Measurements from ENCODE around the gene NRIP1. TPM values are rescaled to one million over a fixed set of nuclear protein-coding genes. Genes with fewer than 3 reads are reported as not detected.

Gene NRIP1
- total and polyA plus RNA-seq, 9 of the 15 experiments (the other 6 are each of a cell fraction or from before 2014, with no cell fraction given): 4.3 to 42.8 (median 19.6) TPM

- Histone ChIP-seq H3K27ac (ENCODE audit: extremely low read depth, low read depth, low read length) (no peak overlapping the region), H3K4me2 (ENCODE audit: insufficient read depth, low read length) (no peak overlapping the region), H3K9me1 (ENCODE audit: control insufficient read depth, insufficient read depth, low read length) (no peaks in the 10 kb centered on the region), H3K79me2 (ENCODE audit: control insufficient read depth, insufficient read depth, low read length) (no peaks in the 10 kb centered on the region), H3K9me3 (replicated peaks; ENCODE audit: control insufficient read depth, insufficient read depth, low read depth, low read length) (no peaks in the 10 kb centered on the region; the same call in 1 of the 2 replicates), H3K4me1 (replicated peaks in 1 of 2; ENCODE audit: control insufficient read depth in 2 of 2, insufficient read depth in 2 of 2, low read length in 2 of 2) (0 out of 5 replicates have a peak, but pooled peaks cover 0 to 4% of the 10 kb centered on the region in 2 experiments), H3K27me3 (ENCODE audit: control insufficient read depth in 2 of 2, insufficient read depth in 2 of 2, low read length in 2 of 2) (no peaks in the 10 kb centered on the region), H4K20me1 (replicated peaks; ENCODE audit: control insufficient read depth, insufficient read depth, low read length) (no peaks in the 10 kb centered on the region), H2AFZ (ENCODE audit: low read depth, low read length) (no peak overlapping the region), H3K9ac (ENCODE audit: insufficient read depth in 1 of 2, low read depth in 2 of 2, low read length in 2 of 2) (no peak overlapping the region), H3K36me3 (ENCODE audit: control insufficient read depth, insufficient read depth, low read length) (no peaks in the 10 kb centered on the region), H3K4me3 (no peak overlapping the region)
- CTCF ChIA-PET (ENCODE audit: low intra/inter-chr PET ratio): interaction anchor here (1.1 kb wide), 1 partner anchor 89 kb away, joined by 4 read pairs; no protein-coding TSS in a partner anchor
- BruUV-seq (replicated peaks): no TSS peak
- in situ Hi-C loops (cut with MboI) (no loop called here), intact Hi-C loops (cut with micrococcal nuclease) (no loop called here)
- POLR2A ChIA-PET: no interaction called here
- no peak for FAIRE-seq
- WGBS (ENCODE audit: insufficient coverage, low coverage, missing lambda C conversion rate): 45% methylated on average over 4 of the region's 4 CpGs
- TF ChIP-seq CGGBP1 (CRISPR knock-in tag; IDR thresholded peaks at IDR 0.05): no peak
- TF ChIP-seq RAD21 (CRISPR knock-in tag; conservative IDR thresholded peaks at IDR 0.05 in 1 of 2, IDR thresholded peaks at IDR 0.05 in 1 of 2): peak in 1 of 2 experiments; percentile 23; a peak in 2 of 4 replicates
- no peak for ATAC-seq
- DNase-seq (ENCODE audit: extremely low read depth in 1 of 4, low spot score in 3 of 4): no peak
Observed at GRCh38 chr21:14952916-14953315, 111.9 kb downstream of the NRIP1 start.

GRCh38 chr21:14949603-14950002 is 115.2 kb downstream of the NRIP1 start:
- WGBS (ENCODE audit: insufficient coverage, low coverage, missing lambda C conversion rate): 3% methylated on average over 4 of the region's 4 CpGs
- H2AFZ ChIP-seq (ENCODE audit: low read depth, low read length): no peak overlapping the region
- no peaks in the 10 kb centered on the region for H4K20me1 ChIP-seq (replicated peaks; ENCODE audit: control insufficient read depth, insufficient read depth, low read length)
- no peak for ATAC-seq
- in situ Hi-C loops (cut with MboI) (no loop called here), intact Hi-C loops (cut with micrococcal nuclease) (no loop called here)
- TF ChIP-seq TCF15 (CRISPR knock-in tag; IDR thresholded peaks at IDR 0.05): no peak
- no peak for TF ChIP-seq ZNF197 (CRISPR knock-in tag; IDR thresholded peaks at IDR 0.05; ENCODE audit: low read depth)
- TF ChIP-seq HNRNPH1 (optimal IDR thresholded peaks at IDR 0.05; ENCODE audit: low read depth, low read length): no peak
- TF ChIP-seq ASH1L (IDR thresholded peaks at IDR 0.05; ENCODE audit: borderline replicate concordance, low read depth, partially characterized antibody): no peak
- TF ChIP-seq ZNF785 (CRISPR knock-in tag; IDR thresholded peaks at IDR 0.05): no peak
- no peak for TF ChIP-seq RAD21 (CRISPR knock-in tag; conservative IDR thresholded peaks at IDR 0.05 in 1 of 2, IDR thresholded peaks at IDR 0.05 in 1 of 2)
- TF ChIP-seq ZNF311 (CRISPR knock-in tag; IDR thresholded peaks at IDR 0.05): no peak
- no peak for TF ChIP-seq PHB2 (IDR thresholded peaks at IDR 0.05; ENCODE audit: low read depth)
- TF ChIP-seq LEF1 (IDR thresholded peaks at IDR 0.05): no peak
- no peak for TF ChIP-seq ZBTB17 (CRISPR knock-in tag; IDR thresholded peaks at IDR 0.05)
- TF ChIP-seq PHF8 (IDR thresholded peaks at IDR 0.05; ENCODE audit: borderline replicate concordance, low read length): no peak
- no peak for TF ChIP-seq MAFK (IDR thresholded peaks at IDR 0.05; ENCODE audit: low read length)
- TF ChIP-seq NEUROD1 (IDR thresholded peaks at IDR 0.05; ENCODE audit: borderline replicate concordance, low read depth, low read length, partially characterized antibody): no peak
- no peak for TF ChIP-seq SIX5 (IDR thresholded peaks at IDR 0.05; ENCODE audit: borderline replicate concordance in 1 of 2, insufficient read depth in 1 of 2, low read depth in 1 of 2, low read length in 2 of 2)
- BruUV-seq (replicated peaks): no TSS peak
- H3K27ac ChIP-seq (ENCODE audit: extremely low read depth, low read depth, low read length): no peak overlapping the region
- no peaks in the 10 kb centered on the region for H3K4me1 ChIP-seq (replicated peaks in 1 of 2; ENCODE audit: control insufficient read depth in 2 of 2, insufficient read depth in 2 of 2, low read length in 2 of 2)
- no peak for DNase-seq (ENCODE audit: extremely low read depth in 1 of 4, low spot score in 3 of 4)
- H3K9me3 ChIP-seq (replicated peaks; ENCODE audit: control insufficient read depth, insufficient read depth, low read depth, low read length): no peaks in the 10 kb centered on the region; the same call in 1 of the 2 replicates
- no peak for FAIRE-seq
- H3K9me1 ChIP-seq (ENCODE audit: control insufficient read depth, insufficient read depth, low read length): no peaks in the 10 kb centered on the region
- CTCF ChIA-PET (ENCODE audit: low intra/inter-chr PET ratio): no interaction called here
- POLR2A ChIA-PET: no interaction called here
- no peaks in the 10 kb centered on the region; a peak in 1 of 5 replicates for H3K27me3 ChIP-seq (ENCODE audit: control insufficient read depth in 2 of 2, insufficient read depth in 2 of 2, low read length in 2 of 2)
- no peaks in the 10 kb centered on the region for H3K79me2 ChIP-seq (ENCODE audit: control insufficient read depth, insufficient read depth, low read length)
- no peak overlapping the region for H3K9ac ChIP-seq (ENCODE audit: insufficient read depth in 1 of 2, low read depth in 2 of 2, low read length in 2 of 2)
- no peak overlapping the region for H3K4me2 ChIP-seq (ENCODE audit: insufficient read depth, low read length)
- H3K36me3 ChIP-seq (ENCODE audit: control insufficient read depth, insufficient read depth, low read length): no peaks in the 10 kb centered on the region
- no peak overlapping the region for H3K4me3 ChIP-seq

All from K562 (cell line).